HG03064 (cell line): Measurements from ENCODE around the gene ATP5F1B.

ENCODE experiments used
- ATAC-seq: cut with Tn5 transposase; IDR thresholded peaks from one replicate; pipeline ENCODE4 v1.9.1; 2021; ENCODE audit warnings: low read depth; ENCODE audit not compliant: unreplicated experiment

The ATP5F1B gene

DNA sequence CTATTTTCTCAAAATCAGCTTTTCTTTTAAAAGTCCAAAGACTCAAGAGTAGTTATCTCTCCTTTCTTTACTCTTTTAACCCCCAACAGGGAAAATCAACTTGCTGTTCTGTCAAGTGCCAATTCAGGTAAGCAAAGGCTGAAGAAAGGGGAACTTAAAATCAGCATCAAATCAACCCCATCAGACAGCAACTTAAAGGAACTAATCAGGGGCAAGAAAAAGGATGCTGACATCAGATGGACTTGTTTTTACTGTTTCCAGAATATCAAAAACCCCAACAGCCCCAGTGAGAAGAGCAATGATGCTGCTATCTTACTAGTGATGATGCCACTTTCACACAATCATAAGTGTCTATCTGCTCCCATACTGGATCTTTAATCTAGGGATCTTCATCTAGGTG, 19.1 kb downstream of the ATP5F1B start:
- no peak for ATAC-seq

DNA sequence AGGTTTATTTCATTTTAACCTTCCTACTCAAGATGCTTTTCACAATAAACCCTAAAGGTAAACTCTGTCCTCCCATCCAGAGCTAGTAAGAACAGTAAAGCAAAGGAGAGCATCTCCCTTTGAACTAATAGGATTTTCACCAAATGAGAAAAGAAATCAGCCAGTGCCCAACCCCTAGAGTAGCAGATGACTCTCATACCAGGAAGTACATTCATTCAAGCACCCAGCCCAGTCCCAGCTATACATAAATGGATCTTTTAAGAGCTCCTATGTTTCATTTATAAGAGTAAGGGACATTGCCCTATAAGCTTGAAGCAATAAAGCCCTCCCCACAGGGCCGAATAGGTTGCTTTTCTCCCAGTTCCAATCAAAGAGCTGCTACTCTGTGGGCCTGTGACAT, 23.2 kb downstream of the ATP5F1B start:
- ATAC-seq, result no peak

DNA sequence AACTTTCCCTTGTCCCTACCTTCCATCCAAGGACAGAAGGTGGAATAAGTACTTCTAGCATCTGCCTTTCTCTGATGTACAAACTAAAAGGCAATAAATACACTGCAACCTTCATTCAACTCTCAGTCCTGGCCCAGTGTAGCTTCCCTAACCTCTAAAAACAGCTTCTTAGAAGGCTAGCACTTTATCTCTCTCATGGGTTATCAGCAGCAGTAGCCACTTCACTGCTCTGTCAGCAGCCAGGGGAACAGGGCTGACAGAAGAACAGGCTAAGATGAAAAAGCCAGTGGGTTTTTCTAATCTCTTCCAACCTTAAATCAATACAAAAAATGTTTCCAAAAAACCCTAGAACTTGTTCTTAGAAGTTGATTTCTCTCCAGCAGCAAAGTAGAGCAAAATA, 28.9 kb downstream of the ATP5F1B start:
- ATAC-seq, result no peak

DNA sequence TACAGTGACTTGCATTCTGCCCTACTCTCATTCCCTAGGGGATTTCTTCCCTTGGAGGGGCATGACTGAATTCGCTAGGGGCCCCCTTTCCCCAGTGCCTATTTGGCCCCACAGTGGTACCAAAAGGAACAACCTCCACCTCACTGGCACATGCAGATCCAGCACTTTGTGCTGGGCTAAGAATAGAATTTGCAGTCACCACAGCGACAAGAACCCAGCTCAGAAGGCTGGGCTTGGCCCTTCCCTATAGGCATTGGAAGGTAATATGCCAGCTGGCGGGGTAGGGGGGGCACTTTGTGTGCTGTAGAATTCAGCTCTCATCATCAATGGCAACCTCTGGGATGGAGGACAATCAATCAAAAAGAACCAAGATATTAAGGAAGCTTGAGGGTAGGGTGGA, 29.5 kb downstream of the ATP5F1B start:
- no peak for ATAC-seq

DNA sequence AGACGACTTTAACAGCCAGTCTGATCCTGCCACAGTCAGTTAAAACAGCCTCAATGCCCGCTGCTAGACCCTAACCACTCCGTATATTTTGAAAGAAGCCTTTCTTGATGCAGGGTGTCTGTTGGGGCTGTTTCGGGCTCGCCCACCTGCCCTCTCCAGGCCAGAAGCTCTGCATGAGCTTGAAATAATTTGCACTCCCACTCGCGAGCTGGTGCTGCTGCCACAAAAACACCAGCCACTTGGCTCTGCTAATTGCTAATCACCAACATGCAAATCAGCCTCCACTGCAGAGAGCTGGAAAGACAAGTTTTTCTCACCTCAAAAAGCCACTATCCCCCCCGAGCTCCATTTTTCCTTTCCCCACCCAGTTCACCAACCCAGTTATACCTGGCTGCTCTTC, 31.2 kb downstream of the ATP5F1B start:
- ATAC-seq, result no peak

DNA sequence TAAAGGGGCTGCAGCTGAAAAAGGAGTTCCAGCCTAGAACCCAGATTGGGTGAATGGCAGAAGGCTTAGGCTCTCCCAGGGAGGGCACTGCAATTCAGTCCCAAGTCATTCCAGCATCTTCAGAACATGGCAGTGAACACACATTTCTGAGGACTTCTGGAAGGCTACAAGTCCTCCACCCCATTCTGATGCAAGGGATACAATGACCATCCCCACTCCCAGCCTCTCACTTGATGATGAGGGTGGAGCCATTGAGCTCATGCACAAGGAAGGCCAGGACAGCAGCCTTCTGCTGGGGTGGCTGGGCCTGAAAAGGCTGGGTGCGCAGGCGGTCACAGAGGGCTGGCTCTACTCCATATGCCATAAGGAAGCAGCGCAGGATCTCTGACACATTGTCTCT, 41.4 kb downstream of the ATP5F1B start:
- no peak for ATAC-seq

DNA sequence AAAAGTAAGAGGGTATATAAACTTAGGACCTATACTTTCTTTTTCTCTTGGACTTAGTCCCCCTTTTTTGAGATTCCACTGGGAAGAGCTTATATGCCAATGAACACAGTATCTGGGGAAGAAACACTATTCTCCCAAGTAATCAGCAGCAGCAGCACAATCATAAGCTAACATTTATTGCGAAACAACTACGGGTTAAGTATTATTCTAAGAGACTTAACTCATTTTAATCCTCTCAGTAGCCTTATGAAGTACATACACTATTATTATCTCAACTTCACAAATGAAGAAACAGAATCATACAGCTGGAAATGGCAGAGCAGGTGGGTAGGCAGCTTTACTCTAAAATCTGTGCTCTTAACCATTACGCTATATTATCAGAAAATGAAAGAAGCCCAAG, 43.5 kb downstream of the ATP5F1B start:
- ATAC-seq, result no peak

DNA sequence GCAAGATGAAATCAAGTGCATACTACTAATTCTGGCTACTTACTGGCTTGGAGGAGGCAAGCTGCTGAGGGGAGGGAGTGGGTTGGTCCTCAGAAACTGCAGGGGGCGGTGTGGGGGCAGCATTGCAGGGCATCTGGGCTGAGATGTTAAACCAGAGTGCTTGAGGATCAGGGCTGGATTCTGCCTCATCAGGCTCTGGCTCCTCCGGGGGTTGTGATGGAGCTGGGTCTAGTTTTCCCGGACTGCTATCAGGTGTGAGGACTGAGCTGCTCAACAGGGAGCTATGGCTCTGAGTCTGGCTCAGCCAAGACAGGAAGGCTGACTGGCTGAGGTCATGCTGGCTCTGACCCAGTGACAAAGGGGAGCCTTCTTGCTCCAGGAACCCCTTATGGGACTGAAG, 44.3 kb downstream of the ATP5F1B start:
- no peak for ATAC-seq

DNA sequence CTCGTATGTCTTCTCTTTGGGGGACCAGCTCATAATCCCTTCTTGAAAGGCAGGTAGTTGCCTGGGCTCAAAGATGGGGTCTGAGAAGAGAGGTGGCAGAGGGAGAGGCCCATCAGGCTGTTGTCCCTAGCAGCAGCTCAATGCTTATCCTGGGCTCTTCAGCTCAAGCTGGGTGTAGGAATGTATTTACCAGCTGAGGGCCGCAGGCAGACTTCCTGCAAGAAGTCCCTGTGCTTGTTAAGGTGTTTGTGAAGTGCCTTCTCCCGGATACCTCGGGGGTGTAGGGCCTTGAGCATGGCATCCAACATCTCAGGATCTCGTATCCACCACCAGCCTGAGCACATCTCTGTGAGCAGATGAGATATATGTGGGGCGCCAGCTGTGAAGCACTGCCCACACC, 45.0 kb downstream of the ATP5F1B start:
- ATAC-seq, result no peak

DNA sequence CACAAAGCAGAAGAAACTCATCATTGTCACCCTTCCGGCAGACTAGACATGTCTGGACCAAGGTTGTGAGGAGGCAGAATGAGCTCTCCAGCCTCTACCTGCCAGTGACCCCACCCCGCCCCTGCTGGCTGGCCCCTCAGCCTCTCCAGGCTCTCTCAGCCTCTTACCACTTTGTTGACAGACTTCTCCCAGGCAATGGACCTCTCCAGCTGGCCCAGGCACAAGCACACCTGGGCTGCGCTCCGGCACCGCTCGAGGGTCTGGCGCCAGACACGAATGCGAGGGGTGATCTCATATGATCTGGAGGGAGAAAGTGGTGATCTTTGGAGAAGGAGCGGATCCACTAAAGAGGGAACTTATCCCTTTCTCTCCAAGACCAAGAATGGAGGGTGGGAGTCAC, 46.0 kb downstream of the ATP5F1B start:
- no peak for ATAC-seq

DNA sequence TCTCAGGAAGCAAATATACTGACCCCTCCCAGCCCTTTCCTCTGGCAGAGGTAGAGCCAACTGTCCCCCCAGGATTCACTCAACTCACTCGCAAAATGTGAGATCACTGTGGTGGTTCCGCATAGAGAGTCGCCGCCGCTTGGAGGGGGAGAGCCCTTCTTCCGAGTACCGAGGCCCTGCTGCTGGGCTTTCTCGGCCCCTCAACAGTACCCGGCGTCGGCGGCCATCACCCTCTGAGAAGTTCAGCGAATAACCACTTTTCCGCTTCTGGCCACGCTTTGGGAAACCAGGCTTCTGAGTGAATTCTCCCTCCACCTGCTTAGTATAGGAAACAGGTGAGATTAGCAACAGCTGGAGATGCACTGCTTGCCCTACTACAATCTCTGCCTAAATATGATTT, 46.7 kb downstream of the ATP5F1B start:
- ATAC-seq, result no peak

DNA sequence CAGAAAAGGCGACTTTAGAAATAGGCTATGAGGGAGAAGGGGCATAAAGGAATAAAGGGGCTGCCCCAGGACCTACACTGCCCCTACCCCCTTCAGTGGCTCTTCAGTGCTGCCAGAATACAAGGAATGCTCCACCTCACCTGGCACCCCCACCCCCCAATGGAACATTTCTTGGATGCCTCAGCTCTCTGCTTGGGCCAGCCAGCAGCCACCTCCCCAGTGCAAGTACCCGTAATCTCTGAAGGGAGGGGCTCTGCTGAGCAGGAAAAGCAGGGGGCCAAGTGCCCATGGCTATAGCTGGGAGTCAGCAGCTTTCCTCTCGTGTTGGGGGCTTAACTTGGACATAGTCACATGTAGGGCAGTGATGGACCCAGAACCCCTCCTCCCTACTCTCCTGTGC, 49.0 kb downstream of the ATP5F1B start:
- no peak for ATAC-seq

DNA sequence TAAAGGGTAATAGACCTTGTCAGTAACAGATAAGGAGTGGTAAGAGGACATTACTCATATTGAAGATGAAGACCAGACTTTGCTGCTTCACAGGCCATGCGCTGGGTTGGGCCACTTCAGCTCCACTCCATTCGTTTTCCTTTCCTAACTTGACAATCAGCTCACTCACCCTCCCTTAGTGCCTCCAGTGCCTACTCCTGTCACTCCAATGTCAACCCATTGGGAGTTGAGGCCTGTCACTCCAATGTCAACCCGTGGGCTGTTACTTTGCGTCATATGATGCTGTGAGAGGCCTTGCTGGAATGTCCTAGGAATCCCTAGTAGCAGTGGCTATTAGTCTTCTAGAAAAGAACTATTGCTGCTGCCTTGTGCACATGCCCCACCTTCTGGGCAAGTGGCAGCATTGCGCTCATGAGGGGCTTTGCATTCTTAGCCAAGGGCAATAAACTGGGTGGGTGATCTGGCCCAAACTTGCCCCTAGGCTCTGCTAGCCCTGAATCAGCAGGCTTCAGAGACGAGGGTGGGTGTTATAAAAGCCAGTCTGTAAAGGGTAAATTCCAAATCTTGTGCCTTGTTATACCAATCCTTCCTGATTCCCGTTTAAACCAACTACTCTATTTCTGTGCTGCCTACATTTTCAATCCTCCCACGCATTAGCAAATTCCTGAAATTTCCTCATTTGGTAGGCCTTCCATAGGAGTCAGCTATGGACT, 51.7 kb downstream of the ATP5F1B start:
- ATAC-seq, result no peak

DNA sequence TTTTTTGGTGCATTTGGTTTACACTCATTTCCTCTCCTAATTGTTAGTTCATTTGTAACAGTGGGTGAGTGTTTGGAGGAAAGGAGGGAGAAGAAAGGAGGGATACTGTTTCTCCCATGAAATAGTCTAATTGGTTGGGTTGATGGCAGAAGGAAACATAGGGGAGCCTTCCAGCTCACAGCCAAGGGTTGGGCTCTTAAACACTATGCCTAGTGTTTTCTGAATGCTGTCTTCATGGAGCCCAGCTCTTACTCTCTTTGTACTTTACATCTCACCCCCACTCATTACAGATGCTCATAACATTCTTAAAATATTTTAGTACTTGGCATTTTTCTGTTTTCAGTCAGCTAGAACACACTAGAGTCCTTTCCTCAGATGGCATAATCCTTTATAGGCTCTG, 53.8 kb downstream of the ATP5F1B start:
- no peak for ATAC-seq

DNA sequence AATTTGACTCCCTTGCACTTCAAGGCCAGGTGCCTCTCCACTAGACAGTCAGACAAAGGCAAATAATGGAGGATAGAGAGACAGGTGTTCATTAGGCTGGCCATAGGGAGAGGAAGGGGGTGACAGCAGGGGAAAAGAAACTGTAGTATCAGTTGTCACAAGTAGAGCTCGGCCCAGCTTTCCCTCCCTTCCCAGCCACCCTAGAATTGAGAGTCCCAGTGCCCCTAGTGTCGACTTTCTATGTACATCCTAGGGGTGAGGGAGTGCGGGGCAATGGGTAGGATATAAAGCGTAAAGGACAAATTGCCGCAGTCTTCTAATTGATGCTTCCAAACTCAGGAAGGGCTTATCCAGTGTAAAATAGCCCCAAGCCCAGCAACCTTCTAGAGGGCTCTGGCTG, 54.7 kb downstream of the ATP5F1B start:
- no peak for ATAC-seq

DNA sequence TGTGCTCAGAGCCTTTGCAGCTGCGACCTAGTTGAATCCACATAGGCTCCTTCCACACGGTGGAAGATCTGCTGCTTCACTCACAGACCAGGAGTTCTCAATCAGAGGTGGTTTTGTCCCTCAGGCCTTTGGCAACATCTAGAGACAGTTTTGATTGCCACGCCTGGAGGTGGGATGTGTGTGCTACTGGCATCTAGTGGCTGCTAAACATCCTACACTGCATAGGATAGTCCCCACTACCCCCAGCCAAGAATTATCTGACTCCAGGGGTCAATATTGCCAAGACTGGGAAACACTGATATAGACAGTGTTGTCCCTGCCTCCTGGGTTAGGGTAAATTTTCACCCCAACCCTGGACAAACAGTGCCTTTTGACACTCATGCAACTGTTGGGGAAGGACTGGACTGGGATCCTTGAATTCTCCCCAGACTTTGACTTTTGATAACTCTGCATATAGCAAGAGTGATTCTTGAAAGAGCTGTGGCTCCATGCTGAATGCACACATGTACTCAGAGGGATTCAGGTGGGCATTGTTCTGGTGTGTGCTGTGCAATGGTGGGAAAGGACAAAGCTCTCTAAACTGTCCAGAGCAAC, 55.5 kb downstream of the ATP5F1B start:
- no peak for ATAC-seq

DNA sequence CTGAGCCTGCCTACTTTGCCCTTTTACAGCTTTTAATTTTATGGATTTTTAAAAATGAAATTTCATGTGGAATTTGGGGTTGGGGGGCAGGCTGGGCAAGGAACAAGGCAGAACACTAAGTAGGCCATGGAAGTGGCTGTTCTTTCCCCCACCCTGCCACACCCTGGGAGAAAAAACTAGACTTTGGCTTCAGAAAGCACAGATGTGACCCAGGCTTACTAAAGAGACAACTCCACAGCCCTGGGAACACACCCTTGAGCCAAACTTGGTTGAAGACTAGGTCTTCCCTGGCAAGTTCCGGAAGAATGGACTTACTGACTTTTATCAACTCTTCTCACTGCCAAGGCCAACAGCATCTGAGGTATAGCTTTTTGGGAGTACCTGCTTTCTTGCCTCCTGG, 56.0 kb downstream of the ATP5F1B start:
- ATAC-seq, result no peak
